ENCODE measurements around the gene GIPC2.

Gene GIPC2

GRCh38 chr1:78171736-78172590, 126.2 kb downstream of the GIPC2 start:
- DNase-seq: no peak
- in situ Hi-C loops (cut with MboI; ENCODE audit: low pct_unique_long_range_greater_than_20kb, low sequenced_read_pairs): no loop called here

- in situ Hi-C loops (cut with MboI; ENCODE audit: low pct_unique_long_range_greater_than_20kb, low sequenced_read_pairs): no loop called here
- no peak for DNase-seq
These were observed 130.7 kb downstream of the GIPC2 start for GRCh38 chr1:78176448-78176847.

- in situ Hi-C loops (cut with MboI; ENCODE audit: low pct_unique_long_range_greater_than_20kb, low sequenced_read_pairs): no loop called here
- no peak for DNase-seq
These were observed 132.0 kb downstream of the GIPC2 start for GRCh38 chr1:78177708-78178270.

- DNase-seq: no peak
- in situ Hi-C loops (cut with MboI; ENCODE audit: low pct_unique_long_range_greater_than_20kb, low sequenced_read_pairs): no loop called here
These were observed 133.1 kb downstream of the GIPC2 start for GRCh38 chr1:78178816-78179215.

GRCh38 chr1:78184460-78185072, 138.8 kb downstream of the GIPC2 start:
- in situ Hi-C loops (cut with MboI; ENCODE audit: low pct_unique_long_range_greater_than_20kb, low sequenced_read_pairs): no loop called here

More at GRCh38 chr1:78184460-78185072, 138.8 kb downstream of the GIPC2 start:
- no peak for DNase-seq

Data from KBM-7 (cell line).